Measurements from ENCODE around the gene STK39.

The STK39 gene

GRCh38 chr2:168034616-168035015 lies 212.8 kb downstream of the STK39 start:
- peak; percentile 89 for DNase-seq

GRCh38 chr2:168033966-168034365 lies 213.4 kb downstream of the STK39 start:
- DNase-seq: peak; percentile 66

- DNase-seq: no peak
These were observed 215.3 kb downstream of the STK39 start for GRCh38 chr2:168032091-168032490.

GRCh38 chr2:168030862-168031624 lies 216.4 kb downstream of the STK39 start:
- no peak for DNase-seq

- no peak for DNase-seq
These were observed 218.3 kb downstream of the STK39 start for GRCh38 chr2:168029071-168029470.

GRCh38 chr2:168028362-168028761 lies 219.0 kb downstream of the STK39 start:
- DNase-seq: no peak

GRCh38 chr2:168025487-168026202 lies 221.8 kb downstream of the STK39 start:
- no peak for DNase-seq

GRCh38 chr2:168024459-168024858 lies 222.9 kb downstream of the STK39 start:
- no peak for DNase-seq

GRCh38 chr2:168021800-168022587 lies 225.4 kb downstream of the STK39 start:
- no peak for DNase-seq

GRCh38 chr2:168015274-168015953 lies 232.0 kb downstream of the STK39 start:
- no peak for DNase-seq

GRCh38 chr2:168009900-168010299 lies 237.5 kb downstream of the STK39 start:
- DNase-seq: no peak

GRCh38 chr2:168008646-168009195 lies 238.7 kb downstream of the STK39 start:
- DNase-seq: no peak

GRCh38 chr2:168006498-168006897 lies 240.9 kb downstream of the STK39 start:
- no peak for DNase-seq

GRCh38 chr2:168005586-168005985 lies 241.8 kb downstream of the STK39 start:
- no peak for DNase-seq

- DNase-seq: no peak
These were observed 243.5 kb downstream of the STK39 start for GRCh38 chr2:168003876-168004275.

- DNase-seq: no peak
These were observed 245.3 kb downstream of the STK39 start for GRCh38 chr2:168002021-168002553.

- DNase-seq: no peak
These were observed 255.1 kb downstream of the STK39 start for GRCh38 chr2:167992278-167992677.

GRCh38 chr2:167990062-167990461 lies 257.3 kb downstream of the STK39 start:
- no peak for DNase-seq

- DNase-seq: no peak
These were observed 259.1 kb downstream of the STK39 start for GRCh38 chr2:167988296-167988695.

- no peak for DNase-seq
These were observed 259.8 kb downstream of the STK39 start for GRCh38 chr2:167987558-167987957.

- DNase-seq: no peak
These were observed 260.4 kb downstream of the STK39 start for GRCh38 chr2:167987026-167987425.

- no peak for DNase-seq
These were observed 261.2 kb downstream of the STK39 start for GRCh38 chr2:167986223-167986622.
